Muscle layer of colon (tissue), 2 donors: Measurements from ENCODE around the gene CYP4Z1.
"Not testable (repeated sequence)": the region's sequence is repeated elsewhere in the genome, so short reads cannot be mapped to it uniquely, and the experiment has no call there.

Experiments
- H3K27ac ChIP-seq: one replicate; pipeline ENCODE4 v1.7.0; 2013; ENCODE audit warnings: low read depth, mild to moderate bottlenecking, low read length, moderate library complexity
- H3K27me3 ChIP-seq, 2 donors: one replicate each; pipeline ENCODE4 v1.7.0; 2013; ENCODE audit warnings: low read length in 2 of 2, mild to moderate bottlenecking in 2 of 2; ENCODE audit not compliant: insufficient read depth in 2 of 2, control insufficient read depth in 1 of 2
- H3K36me3 ChIP-seq: one replicate; pipeline ENCODE4 v1.7.0; 2013; ENCODE audit warnings: mild to moderate bottlenecking, low read length; ENCODE audit not compliant: insufficient read depth
- H3K4me1 ChIP-seq: one replicate; pipeline ENCODE4 v1.7.0; 2013; ENCODE audit warnings: mild to moderate bottlenecking, low read length; ENCODE audit not compliant: insufficient read depth
- H3K4me3 ChIP-seq, 2 donors: one replicate each; pipeline ENCODE4 v1.7.0; 2013; ENCODE audit warnings: low read length in 2 of 2, low read depth in 1 of 2, mild to moderate bottlenecking in 1 of 2, moderate library complexity in 1 of 2
- H3K9ac ChIP-seq: one replicate; pipeline ENCODE4 v1.7.0; 2013; ENCODE audit warnings: low read length
- H3K9me3 ChIP-seq: one replicate; pipeline ENCODE4 v1.7.0; 2013; ENCODE audit warnings: mild to moderate bottlenecking, low read length
- donor health status: abdominal sarcoma.
- donor health status: Adenocarcinoma of cecum.

Gene CYP4Z1, protein sequence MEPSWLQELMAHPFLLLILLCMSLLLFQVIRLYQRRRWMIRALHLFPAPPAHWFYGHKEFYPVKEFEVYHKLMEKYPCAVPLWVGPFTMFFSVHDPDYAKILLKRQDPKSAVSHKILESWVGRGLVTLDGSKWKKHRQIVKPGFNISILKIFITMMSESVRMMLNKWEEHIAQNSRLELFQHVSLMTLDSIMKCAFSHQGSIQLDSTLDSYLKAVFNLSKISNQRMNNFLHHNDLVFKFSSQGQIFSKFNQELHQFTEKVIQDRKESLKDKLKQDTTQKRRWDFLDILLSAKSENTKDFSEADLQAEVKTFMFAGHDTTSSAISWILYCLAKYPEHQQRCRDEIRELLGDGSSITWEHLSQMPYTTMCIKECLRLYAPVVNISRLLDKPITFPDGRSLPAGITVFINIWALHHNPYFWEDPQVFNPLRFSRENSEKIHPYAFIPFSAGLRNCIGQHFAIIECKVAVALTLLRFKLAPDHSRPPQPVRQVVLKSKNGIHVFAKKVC

DNA sequence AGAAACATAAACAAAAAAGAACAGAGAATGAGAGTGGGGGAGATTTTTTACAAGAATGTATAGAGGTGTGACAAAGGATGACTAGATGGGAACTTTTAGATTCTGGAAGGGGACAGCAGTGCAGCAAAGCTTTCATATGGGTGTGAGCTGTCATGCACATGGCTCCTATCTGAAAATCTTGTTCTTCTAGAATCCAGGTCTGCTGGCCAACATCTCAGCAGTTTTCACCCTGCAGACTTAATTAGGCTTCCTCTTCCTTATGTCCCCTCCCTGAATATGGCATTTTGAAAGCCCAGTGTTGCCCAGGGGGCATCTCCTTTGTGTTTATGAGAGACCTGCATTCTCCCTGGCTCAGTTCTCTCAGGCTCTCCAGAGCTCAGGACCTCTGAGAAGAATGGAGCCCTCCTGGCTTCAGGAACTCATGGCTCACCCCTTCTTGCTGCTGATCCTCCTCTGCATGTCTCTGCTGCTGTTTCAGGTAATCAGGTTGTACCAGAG is at the start of gene CYP4Z1:
CYP4Z1 (plus strand) TSS at position 135 of the 498 bp plus-strand sequence; CDS start at position 395, 260 bp downstream.
- Histone ChIP-seq H3K4me1 (no peaks in the 10 kb centered on the region), H3K27me3 (no peaks in the 10 kb centered on the region), H3K4me3 (no peak within 1 kb of the TSS), H3K9me3 (no peaks in the 10 kb centered on the region), H3K27ac (no peak within 1 kb of the TSS), H3K9ac (no peak within 1 kb of the TSS), H3K36me3 (no peaks in the 10 kb centered on the region)

DNA sequence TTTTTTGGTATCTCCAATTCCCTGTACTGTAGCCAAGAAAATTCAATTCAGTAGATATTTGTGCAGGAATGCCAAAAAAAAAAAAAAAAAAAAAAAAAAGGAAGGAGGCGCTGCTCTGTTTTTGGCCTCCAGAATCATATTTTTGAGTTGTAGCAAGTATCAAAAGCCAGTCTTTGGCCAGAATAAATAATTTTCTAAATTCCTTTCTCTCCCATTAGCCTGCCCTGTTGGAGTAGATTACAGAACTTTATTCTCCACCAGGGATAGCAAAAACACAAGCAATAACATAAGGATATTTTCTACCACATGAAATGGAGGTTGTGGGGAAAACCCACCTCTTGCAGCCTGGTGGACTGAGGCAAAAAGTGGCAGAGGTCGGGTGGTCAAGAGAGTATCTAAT is 46.0 kb upstream of the CYP4Z1 start:
- Histone ChIP-seq H3K9me3 (no peaks in the 10 kb centered on the region), H3K4me3 (no peak overlapping the region), H3K27ac (no peak overlapping the region), H3K9ac (no peak overlapping the region), H3K4me1 (no peaks in the 10 kb centered on the region), H3K36me3 (no peaks in the 10 kb centered on the region), H3K27me3 (peaks cover 0 to 8% of the 10 kb centered on the region in 2 donors)

GRCh38 chr1:47023268-47024140 is 43.5 kb upstream of the CYP4Z1 start, which contains the start of gene CYP4X1:
CYP4X1 (plus strand) TSS chr1:47023669; CDS start chr1:47023818, 149 bp downstream.
- peaks cover 0 to 8% of the 10 kb centered on the region in 2 donors for H3K27me3 ChIP-seq
- no peak within 1 kb of the TSS for H3K9ac ChIP-seq
- no peak within 1 kb of the TSS for H3K27ac ChIP-seq
- H3K36me3 ChIP-seq, result no peaks in the 10 kb centered on the region
- no peak within 1 kb of the TSS for H3K4me3 ChIP-seq
- no peaks in the 10 kb centered on the region for H3K4me1 ChIP-seq
- H3K9me3 ChIP-seq, result no peaks in the 10 kb centered on the region

GRCh38 chr1:47024141-47024801 is 42.8 kb upstream of the CYP4Z1 start:
- Histone ChIP-seq H3K9ac (no peak overlapping the region), H3K4me1 (no peaks in the 10 kb centered on the region), H3K9me3 (no peaks in the 10 kb centered on the region), H3K27me3 (peaks cover 0 to 8% of the 10 kb centered on the region in 2 donors), H3K4me3 (no peak overlapping the region), H3K36me3 (no peaks in the 10 kb centered on the region), H3K27ac (no peak overlapping the region)

- H3K4me3 ChIP-seq, result no peak overlapping the region
- no peaks in the 10 kb centered on the region for H3K27me3 ChIP-seq
- H3K4me1 ChIP-seq, result no peaks in the 10 kb centered on the region
- no peak overlapping the region for H3K27ac ChIP-seq
- no peaks in the 10 kb centered on the region for H3K9me3 ChIP-seq
- H3K36me3 ChIP-seq, result no peaks in the 10 kb centered on the region
- no peak overlapping the region for H3K9ac ChIP-seq
Measured at GRCh38 chr1:47030170-47030805, 36.7 kb upstream of the CYP4Z1 start.

- no peaks in the 10 kb centered on the region for H3K4me1 ChIP-seq
- no peak overlapping the region for H3K4me3 ChIP-seq
- H3K27me3 ChIP-seq, result no peaks in the 10 kb centered on the region
- H3K36me3 ChIP-seq, result no peaks in the 10 kb centered on the region
- no peak overlapping the region for H3K9ac ChIP-seq
- no peak overlapping the region for H3K27ac ChIP-seq
- H3K9me3 ChIP-seq, result no peaks in the 10 kb centered on the region
Measured at GRCh38 chr1:47031059-47031458, 36.0 kb upstream of the CYP4Z1 start.

DNA sequence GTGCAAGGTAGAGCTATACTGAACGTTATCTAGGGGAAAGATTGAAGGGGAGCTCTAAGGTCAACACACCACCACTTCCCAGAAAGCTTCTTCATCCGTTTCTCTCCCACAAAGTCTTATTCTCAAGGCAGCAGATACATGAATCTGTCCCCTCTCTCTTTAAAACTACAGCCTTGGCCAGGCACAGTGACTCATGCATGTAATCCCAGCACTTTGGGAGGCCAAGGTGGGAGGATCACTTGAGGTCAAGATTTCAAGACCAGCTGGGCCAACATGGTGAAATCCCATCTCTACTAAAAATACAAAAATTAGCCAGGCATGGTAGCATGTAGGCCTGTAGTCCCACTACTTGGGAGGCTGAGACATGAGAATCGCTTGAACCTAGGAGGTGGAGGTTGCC is 35.4 kb upstream of the CYP4Z1 start:
- H3K4me1 ChIP-seq, result no peaks in the 10 kb centered on the region
- no peak overlapping the region for H3K4me3 ChIP-seq
- H3K9ac ChIP-seq, result no peak overlapping the region
- no peaks in the 10 kb centered on the region for H3K36me3 ChIP-seq
- no peaks in the 10 kb centered on the region for H3K9me3 ChIP-seq
- H3K27me3 ChIP-seq, result no peaks in the 10 kb centered on the region
- H3K27ac ChIP-seq, result no peak overlapping the region

DNA sequence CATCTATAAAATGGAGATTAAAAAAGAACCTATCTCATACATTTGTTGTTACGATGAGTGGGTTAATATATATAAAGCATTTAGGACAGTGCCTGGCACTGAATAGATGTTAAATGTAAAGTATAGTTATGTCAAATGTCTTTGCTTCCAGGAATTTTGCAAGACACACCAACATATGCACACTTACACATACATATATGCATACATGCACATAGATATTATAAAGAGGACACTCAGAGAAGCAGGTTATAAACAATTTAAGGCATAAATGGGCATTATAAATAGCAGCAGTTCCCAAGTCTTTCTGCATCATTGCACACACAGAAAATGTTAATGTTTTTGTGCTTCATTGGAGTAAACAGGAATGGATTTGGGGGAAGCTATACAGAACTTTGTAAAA is 30.3 kb upstream of the CYP4Z1 start:
- Histone ChIP-seq H3K4me1 (no peaks in the 10 kb centered on the region), H3K36me3 (no peaks in the 10 kb centered on the region), H3K9me3 (no peaks in the 10 kb centered on the region), H3K27ac (no peak overlapping the region), H3K9ac (no peak overlapping the region), H3K4me3 (no peak overlapping the region), H3K27me3 (no peaks in the 10 kb centered on the region)

DNA sequence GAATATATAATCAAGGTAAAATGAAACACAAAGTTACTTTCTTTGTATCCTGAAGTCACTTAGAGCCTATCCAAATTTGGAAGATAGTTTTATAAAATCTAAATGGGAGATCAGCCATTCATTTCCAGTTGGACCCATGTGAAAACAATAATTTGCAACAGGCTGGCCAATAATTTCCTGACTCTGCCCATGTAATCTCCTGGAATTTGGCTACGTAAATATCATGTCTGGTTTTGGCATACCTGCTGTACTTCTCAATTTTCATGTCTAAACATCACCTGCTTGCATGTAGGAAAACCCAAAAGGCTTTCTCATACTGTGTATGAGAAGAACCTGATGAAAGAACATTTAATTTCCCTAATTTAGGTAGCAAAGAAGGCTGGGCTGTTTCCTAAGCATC is 7.7 kb upstream of the CYP4Z1 start:
- H3K9me3 ChIP-seq, result no peaks in the 10 kb centered on the region
- no peaks in the 10 kb centered on the region for H3K4me1 ChIP-seq
- no peaks in the 10 kb centered on the region for H3K27me3 ChIP-seq
- no peak overlapping the region for H3K9ac ChIP-seq
- no peak overlapping the region for H3K4me3 ChIP-seq
- H3K36me3 ChIP-seq, result no peaks in the 10 kb centered on the region
- no peak overlapping the region for H3K27ac ChIP-seq

GRCh38 chr1:47069080-47069479 is 2.0 kb downstream of the CYP4Z1 start:
- not testable (repeated sequence) for H3K27me3 ChIP-seq, H3K9me3 ChIP-seq, H3K9ac ChIP-seq, H3K36me3 ChIP-seq, H3K27ac ChIP-seq, H3K4me1 ChIP-seq, H3K4me3 ChIP-seq
